PC-9 (cell line): ENCODE measurements around the gene TMEM9.

Source experiments
- EZH2 ChIP-seq: fragments of 200-600 bp; sonication (generic); IDR thresholded peaks from 2 replicates; pipeline ENCODE4 v1.8.0; 2017; ENCODE audit warnings: antibody characterized with exemption, low read depth
- TF ChIP-seq, protein P1 (sequence below): fragments of 200-600 bp; sonication (generic); conservative IDR thresholded peaks from 2 replicates; pipeline ENCODE4 v1.6.1; 2017; ENCODE audit warnings: mixed run types, antibody characterized with exemption, mild to moderate bottlenecking, moderate library complexity

- TF ChIP-seq, protein P1, sequence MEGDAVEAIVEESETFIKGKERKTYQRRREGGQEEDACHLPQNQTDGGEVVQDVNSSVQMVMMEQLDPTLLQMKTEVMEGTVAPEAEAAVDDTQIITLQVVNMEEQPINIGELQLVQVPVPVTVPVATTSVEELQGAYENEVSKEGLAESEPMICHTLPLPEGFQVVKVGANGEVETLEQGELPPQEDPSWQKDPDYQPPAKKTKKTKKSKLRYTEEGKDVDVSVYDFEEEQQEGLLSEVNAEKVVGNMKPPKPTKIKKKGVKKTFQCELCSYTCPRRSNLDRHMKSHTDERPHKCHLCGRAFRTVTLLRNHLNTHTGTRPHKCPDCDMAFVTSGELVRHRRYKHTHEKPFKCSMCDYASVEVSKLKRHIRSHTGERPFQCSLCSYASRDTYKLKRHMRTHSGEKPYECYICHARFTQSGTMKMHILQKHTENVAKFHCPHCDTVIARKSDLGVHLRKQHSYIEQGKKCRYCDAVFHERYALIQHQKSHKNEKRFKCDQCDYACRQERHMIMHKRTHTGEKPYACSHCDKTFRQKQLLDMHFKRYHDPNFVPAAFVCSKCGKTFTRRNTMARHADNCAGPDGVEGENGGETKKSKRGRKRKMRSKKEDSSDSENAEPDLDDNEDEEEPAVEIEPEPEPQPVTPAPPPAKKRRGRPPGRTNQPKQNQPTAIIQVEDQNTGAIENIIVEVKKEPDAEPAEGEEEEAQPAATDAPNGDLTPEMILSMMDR: peak; percentile 88
- TF ChIP-seq EZH2: no peak
These were observed 39.8 kb downstream of the TMEM9 start for GRCh38 chr1:201114245-201115131.
